Common myeloid progenitor, CD34-positive (primary cell): ENCODE data around the gene SLC37A3.
"Not testable (repeated sequence)": the region's sequence is repeated elsewhere in the genome, so short reads cannot be mapped to it uniquely, and the experiment has no call there.

Source experiments
- CTCF ChIA-PET: fragments of 350-600 bp; sonication (Branson Sonifier 250); formaldehyde crosslinking; loops from one replicate; lab custom pipeline; 2021; ENCODE audit warnings: antibody characterized with exemption; lab: Charles Lee
- POLR2A ChIA-PET: fragments of 350-600 bp; sonication (Branson Sonifier 250); formaldehyde crosslinking; loops from one replicate; lab custom pipeline; 2021; ENCODE audit warnings: antibody characterized with exemption; lab: Charles Lee
- DNase-seq, 3 donors: peaks; one replicate each; pipeline versions ENCODE4 v3.0.0 to v3.0.0-alpha.2; 2013
- H3K27ac ChIP-seq, 2 experiments: 1 replicate in 1 of 2; 2 replicates in 1 of 2; pipeline ENCODE4 v1.7.0; 2013; ENCODE audit warnings: inconsistent platforms in 2 of 2, low read length in 2 of 2, mild to moderate bottlenecking in 2 of 2, low read depth in 1 of 2, moderate library complexity in 1 of 2; ENCODE audit not compliant: severe bottlenecking in 2 of 2, insufficient read depth in 1 of 2, poor library complexity in 1 of 2
- H3K27me3 ChIP-seq, 5 experiments: replicated peaks in 2 of 5; 1 replicate in 3 of 5; 2 replicates in 2 of 5; pipeline versions ENCODE4 v1.6.1 to v1.7.0; 2013; ENCODE audit warnings: low read length in 4 of 5, mild to moderate bottlenecking in 2 of 5, moderate library complexity in 2 of 5, inconsistent platforms in 1 of 5; ENCODE audit not compliant: insufficient read depth in 5 of 5, control insufficient read depth in 4 of 5
- H3K36me3 ChIP-seq, 4 experiments: 1 replicate in 2 of 4; 2 replicates in 2 of 4; pipeline versions ENCODE4 v1.6.1 to v1.7.0; 2013; ENCODE audit warnings: low read length in 3 of 4, control low read depth in 1 of 4, mild to moderate bottlenecking in 1 of 4; ENCODE audit not compliant: control insufficient read depth in 4 of 4, insufficient read depth in 4 of 4
- H3K4me1 ChIP-seq, 4 experiments: 1 replicate in 3 of 4; 2 replicates in 1 of 4; pipeline versions ENCODE4 v1.6.1 to v1.7.1; 2013; ENCODE audit warnings: low read length in 3 of 4, mild to moderate bottlenecking in 3 of 4, control low read depth in 1 of 4, inconsistent platforms in 1 of 4, moderate library complexity in 1 of 4; ENCODE audit not compliant: control insufficient read depth in 4 of 4, insufficient read depth in 4 of 4; ENCODE audit errors: control extremely low read depth in 1 of 4
- H3K4me3 ChIP-seq, 7 experiments: 1 replicate in 4 of 7; 2 replicates in 3 of 7; pipeline versions ENCODE4 v1.5.1 to v1.7.0; 2013; ENCODE audit warnings: mild to moderate bottlenecking in 7 of 7, low read length in 6 of 7, moderate library complexity in 6 of 7, inconsistent platforms in 2 of 7, low read depth in 2 of 7, control low read depth in 1 of 7; ENCODE audit not compliant: insufficient read depth in 4 of 7, control insufficient read depth in 1 of 7; ENCODE audit errors: extremely low read depth in 1 of 7
- H3K9me3 ChIP-seq, 5 experiments: 1 replicate in 4 of 5; 2 replicates in 1 of 5; pipeline versions ENCODE4 v1.6.1 to v1.7.1; 2013; ENCODE audit warnings: low read length in 4 of 5, mild to moderate bottlenecking in 2 of 5, inconsistent platforms in 1 of 5, low read depth in 1 of 5, moderate library complexity in 1 of 5; ENCODE audit not compliant: control insufficient read depth in 4 of 5, insufficient read depth in 2 of 5; ENCODE audit errors: control extremely low read depth in 1 of 5
- WGBS: methylation state at CpG from one replicate; pipeline ENCODE4 v1.1.5; 2013; ENCODE audit not compliant: insufficient coverage; 5-methylcytosine and 5-hydroxymethylcytosine counted together

SLC37A3 gene

DNA sequence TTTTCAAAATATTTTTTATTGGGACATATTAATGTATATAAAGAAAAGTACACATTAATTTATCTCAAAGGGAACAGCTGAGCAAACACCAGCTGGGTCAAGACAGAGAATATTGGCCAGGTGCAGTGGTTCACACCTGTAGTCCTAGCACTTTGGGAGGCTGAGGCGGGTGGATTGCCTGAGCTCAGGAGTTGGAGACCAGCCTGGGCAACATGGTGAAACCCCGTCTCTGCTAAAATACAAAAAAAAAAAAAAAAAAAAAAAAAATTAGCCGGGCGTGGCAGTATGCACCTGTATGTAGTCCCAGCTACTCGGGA lies 19.8 kb upstream of the SLC37A3 start:
- H3K27ac ChIP-seq, H3K4me1 ChIP-seq, DNase-seq, CTCF ChIA-PET, H3K36me3 ChIP-seq, H3K4me3 ChIP-seq, H3K27me3 ChIP-seq, H3K9me3 ChIP-seq: not testable (repeated sequence)
- POLR2A ChIA-PET = interaction anchor here (0.7 kb wide), 1 partner anchor 238 kb away, joined by 3 read pairs; no protein-coding TSS in a partner anchor
- WGBS = 86% methylated on average over 1 of the region's 5 CpGs

DNA sequence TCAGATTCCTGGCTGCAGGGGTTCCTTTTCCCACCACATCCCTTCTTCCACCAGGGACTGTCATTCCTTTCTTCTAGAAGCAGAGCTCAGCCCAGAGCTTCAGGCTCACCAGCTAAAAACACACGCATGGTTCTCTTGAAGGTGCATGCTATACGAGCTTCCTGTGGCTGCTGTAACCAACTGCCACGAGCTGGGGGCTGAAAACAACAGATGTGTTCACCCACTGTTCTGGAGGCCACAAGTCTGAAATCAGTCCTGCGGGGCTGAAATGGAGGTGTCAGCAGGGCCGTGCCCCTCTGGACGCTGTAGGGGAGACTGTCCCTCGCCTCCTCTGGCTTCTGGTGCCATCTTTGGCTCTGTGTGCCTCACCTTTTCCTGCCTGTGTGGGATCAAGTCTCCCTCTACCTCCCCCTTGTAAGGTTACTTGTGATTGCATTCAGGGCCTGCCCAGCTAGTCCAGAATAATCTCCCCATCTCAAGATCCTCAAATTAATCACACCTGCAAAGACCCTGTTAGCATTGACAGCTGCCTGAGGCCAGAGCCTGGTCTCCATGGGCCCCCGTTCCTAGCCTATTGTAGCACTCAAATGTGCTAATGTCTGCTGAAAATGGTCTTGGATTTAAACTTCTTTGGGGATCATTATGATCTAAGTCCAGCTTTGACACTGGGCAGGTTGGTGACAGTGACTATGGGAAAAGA lies 19.3 kb upstream of the SLC37A3 start:
- CTCF ChIA-PET = interaction anchor here (0.9 kb wide), 1 partner anchor 252 kb away, joined by 3 read pairs; no protein-coding TSS in a partner anchor
- H3K36me3 ChIP-seq = no peaks in the 10 kb centered on the region
- WGBS = 60% methylated on average over 8 of the region's 8 CpGs
- H3K9me3 ChIP-seq = no peaks in the 10 kb centered on the region
- peak in 2 of 3 donors; percentile 41 to 62 for DNase-seq
- no peaks in the 10 kb centered on the region for H3K27me3 ChIP-seq
- POLR2A ChIA-PET = interaction anchor here (0.6 kb wide), 1 partner anchor 21 kb away, joined by 4 read pairs; no protein-coding TSS in a partner anchor
- H3K27ac ChIP-seq = no peak overlapping the region
- H3K4me1 ChIP-seq = peaks cover 0 to 9% (median 4%) of the 10 kb centered on the region in 4 experiments
- H3K4me3 ChIP-seq = no peak overlapping the region

DNA sequence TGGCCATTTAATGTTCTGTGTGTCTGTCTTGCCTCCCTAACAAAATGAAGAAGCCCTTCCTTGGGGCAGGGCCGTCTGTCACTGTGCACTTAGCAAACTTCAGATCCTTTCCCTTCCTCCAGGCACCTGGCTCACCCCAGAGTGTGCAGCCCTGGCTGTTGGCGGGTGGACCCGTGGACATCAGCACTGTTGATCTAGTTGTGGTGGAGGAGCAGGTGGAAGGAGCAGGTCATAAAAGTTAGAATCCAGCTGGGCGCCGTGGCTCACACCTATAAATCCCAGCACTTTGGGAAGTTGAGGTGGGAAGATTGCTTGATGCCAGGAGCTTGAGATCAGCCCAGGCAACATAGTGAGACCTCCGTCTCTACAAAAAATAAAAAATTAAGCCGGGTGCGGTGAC lies 18.2 kb upstream of the SLC37A3 start:
- Histone ChIP-seq H3K27ac (no peak overlapping the region), H3K9me3 (no peaks in the 10 kb centered on the region), H3K27me3 (no peaks in the 10 kb centered on the region), H3K4me3 (no peak overlapping the region), H3K4me1 (peaks cover 0 to 9% (median 4%) of the 10 kb centered on the region in 4 experiments), H3K36me3 (no peaks in the 10 kb centered on the region)
- ChIA-PET CTCF (interaction anchor here (0.9 to 1.3 kb wide), 2 partner anchors 8 to 253 kb away, joined by 3 to 5 read pairs; no protein-coding TSS in a partner anchor), POLR2A (no interaction called here)
- no peak for DNase-seq
- 100% methylated on average over 3 of the region's 8 CpGs for WGBS

DNA sequence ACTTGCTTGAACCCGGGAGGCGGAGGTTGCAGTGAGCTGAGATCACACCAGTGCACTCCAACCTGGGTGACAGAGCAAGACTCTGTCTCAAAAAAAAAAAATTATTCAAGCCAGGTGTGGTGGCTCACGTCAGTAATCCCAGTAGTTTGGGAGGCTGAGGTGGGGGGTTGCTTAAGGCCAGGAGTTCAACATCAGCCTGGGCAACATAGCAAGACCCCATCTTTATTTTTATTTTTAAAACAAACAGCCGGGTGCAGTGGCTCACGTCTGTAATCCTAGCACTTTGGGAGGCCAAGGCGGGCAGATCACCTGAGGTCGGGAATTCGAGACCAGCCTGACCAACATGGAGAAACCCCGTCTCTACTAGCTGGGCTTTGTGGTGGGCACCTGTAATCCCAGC lies 17.5 kb upstream of the SLC37A3 start:
- WGBS = 98% methylated on average over 9 of the region's 9 CpGs
- CTCF ChIA-PET = interaction anchor here (1.3 kb wide), 1 partner anchor 9 kb away, joined by 5 read pairs; no protein-coding TSS in a partner anchor
- H3K36me3 ChIP-seq, H3K9me3 ChIP-seq, H3K27ac ChIP-seq, H3K4me3 ChIP-seq, H3K4me1 ChIP-seq, DNase-seq, H3K27me3 ChIP-seq, POLR2A ChIA-PET: not testable (repeated sequence)

DNA sequence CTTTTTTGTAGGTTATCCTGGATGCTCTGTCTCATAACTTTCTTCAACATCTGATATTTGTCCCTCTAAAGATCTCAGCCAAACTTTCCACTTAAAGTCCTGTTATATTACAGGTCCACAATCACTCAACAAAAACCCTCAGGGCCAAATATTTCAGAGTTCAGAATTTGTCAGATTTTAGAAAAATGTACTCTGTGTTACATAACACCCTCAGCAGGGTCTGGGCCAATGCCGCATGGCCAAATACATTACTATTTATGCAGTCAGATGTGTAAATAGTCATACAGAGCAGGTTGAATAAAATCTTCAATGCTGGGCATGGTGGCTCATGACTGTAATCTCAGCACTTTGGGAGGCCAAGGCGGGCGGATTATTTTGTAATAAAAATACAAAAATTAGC lies 17.0 kb upstream of the SLC37A3 start:
- no peaks in the 10 kb centered on the region for H3K27me3 ChIP-seq
- no peak overlapping the region for H3K27ac ChIP-seq
- H3K9me3 ChIP-seq = no peaks in the 10 kb centered on the region
- H3K4me3 ChIP-seq = no peak overlapping the region
- H3K36me3 ChIP-seq = no peaks in the 10 kb centered on the region
- peaks cover 0 to 9% (median 4%) of the 10 kb centered on the region in 4 experiments for H3K4me1 ChIP-seq
- no peak for DNase-seq
- no CpG with 5 or more reads among the region's 3 CpGs for WGBS
- POLR2A ChIA-PET = no interaction called here
- CTCF ChIA-PET = no interaction called here

DNA sequence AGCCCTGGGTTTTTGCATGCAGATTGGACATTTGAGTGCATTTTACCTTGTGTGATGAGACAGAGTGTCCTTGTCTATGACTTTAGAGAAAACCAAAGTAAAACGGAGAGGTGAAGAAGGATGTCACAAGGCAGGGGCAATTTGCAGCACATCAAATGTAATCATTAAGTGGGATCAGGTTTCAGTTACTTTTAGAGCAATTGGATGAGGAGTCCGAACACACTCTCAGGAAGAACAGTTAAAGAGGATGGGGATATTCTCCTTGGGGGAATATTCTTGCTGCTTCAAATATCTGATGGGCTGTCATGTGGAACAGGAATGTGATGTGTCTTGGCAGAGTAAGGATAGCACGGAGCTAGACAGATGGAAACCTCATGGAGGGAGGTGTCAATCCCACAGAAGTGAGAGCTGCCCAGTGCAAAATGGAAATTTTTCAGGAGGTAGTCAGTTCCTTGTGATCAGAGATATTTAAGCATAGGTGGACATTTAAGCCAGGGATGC lies 6.3 kb upstream of the SLC37A3 start:
- ChIA-PET CTCF (no interaction called here), POLR2A (no interaction called here)
- Histone ChIP-seq H3K4me1 (peaks cover 4 to 12% (median 8%) of the 10 kb centered on the region in 4 experiments), H3K27ac (no peak overlapping the region), H3K36me3 (no peaks in the 10 kb centered on the region), H3K27me3 (no peaks in the 10 kb centered on the region), H3K9me3 (no peaks in the 10 kb centered on the region), H3K4me3 (peak overlapping the region in 4 of 7 experiments; percentile 21 to 91 (median 85))
- 89% methylated on average over 3 of the region's 3 CpGs for WGBS
- no peak for DNase-seq

DNA sequence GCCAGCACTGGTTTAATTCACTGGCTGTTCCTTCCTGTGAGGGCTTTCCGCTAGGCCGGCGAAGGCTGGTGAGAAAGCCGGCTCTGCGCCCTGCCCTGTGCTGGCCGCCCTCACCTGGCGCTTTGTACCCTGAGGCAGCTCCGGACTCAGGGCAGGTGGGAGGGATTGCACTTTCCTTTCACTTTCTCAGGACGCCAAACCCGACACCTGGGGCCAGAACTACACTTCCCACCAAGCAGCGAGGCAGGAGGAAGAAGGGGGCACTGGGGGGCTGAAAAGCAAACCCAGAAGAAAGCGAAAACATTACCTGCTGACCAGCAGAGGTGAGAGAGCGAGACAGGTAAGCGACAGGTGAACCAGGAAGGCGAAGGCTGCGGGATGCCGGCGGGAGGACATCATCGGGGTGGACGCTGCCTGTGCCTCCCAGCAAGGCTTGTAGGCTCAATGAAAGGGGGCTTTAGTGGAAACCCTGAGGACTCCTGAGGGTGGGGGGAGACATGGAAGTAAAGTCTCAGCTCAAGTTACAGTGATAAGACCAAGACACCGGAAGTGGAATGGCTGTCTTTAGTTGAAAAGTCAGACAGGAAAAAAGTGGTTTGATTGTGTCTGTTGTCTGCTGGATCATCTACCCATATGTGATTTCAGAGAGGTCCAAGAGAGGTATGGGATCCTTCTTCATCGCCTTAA lies 5.7 kb upstream of the SLC37A3 start, which contains the start of gene RAB19:
RAB19 (plus strand) TSS at position 181 of the 687 bp plus-strand sequence. CDS start 3,589 bp downstream, outside the sequence.
- Histone ChIP-seq H3K9me3 (no peaks in the 10 kb centered on the region), H3K27me3 (no peaks in the 10 kb centered on the region), H3K4me1 (peaks cover 4 to 12% (median 8%) of the 10 kb centered on the region in 4 experiments), H3K4me3 (peak within 1 kb of the TSS; percentile 28 to 91 (median 78)), H3K36me3 (no peaks in the 10 kb centered on the region), H3K27ac (peak within 1 kb of the TSS in 1 of 2 experiments; percentile 31)
- peak in 2 of 3 donors; percentile 46 to 56 for DNase-seq
- ChIA-PET POLR2A (no interaction called here), CTCF (no interaction called here)
- WGBS = 10% methylated on average over 16 of the region's 22 CpGs
